HepG2 (cell line): Measurements from ENCODE around the gene GJA3.

Source experiments
- ARID3A ChIP-seq: IDR thresholded peaks from 2 replicates; pipeline ENCODE4 v1.6.1; 2012; ENCODE audit warnings: low read depth, low read length, improper control_type of control experiment
- BCL6 ChIP-seq: IDR thresholded peaks from 2 replicates; pipeline ENCODE4 v1.6.1; 2016; ENCODE audit warnings: missing genetic modification reagents, missing compliant biosample characterization
- CHD2 ChIP-seq: IDR thresholded peaks from 2 replicates; pipeline ENCODE4 v1.6.1; 2011; ENCODE audit warnings: low read depth, low read length, improper control_type of control experiment
- REST ChIP-seq, 2 experiments: IDR thresholded peaks; 2 replicates each; pipeline ENCODE4 v1.6.1; 2011 to 2012; ENCODE audit warnings: low read length in 2 of 2, borderline replicate concordance in 1 of 2, low read depth in 1 of 2, mild to moderate bottlenecking in 1 of 2, moderate library complexity in 1 of 2
- TAF1 ChIP-seq: sonication (generic); formaldehyde crosslinking; IDR thresholded peaks from 2 replicates; pipeline ENCODE4 v1.4.0; 2020; ENCODE audit warnings: missing genetic modification reagents
- ZNF468 ChIP-seq: sonication (generic); formaldehyde crosslinking; IDR thresholded peaks from 2 replicates; pipeline ENCODE4 v1.8.0; 2022; ENCODE audit warnings: mild to moderate bottlenecking, moderate library complexity, missing genetic modification reagents

DNA sequence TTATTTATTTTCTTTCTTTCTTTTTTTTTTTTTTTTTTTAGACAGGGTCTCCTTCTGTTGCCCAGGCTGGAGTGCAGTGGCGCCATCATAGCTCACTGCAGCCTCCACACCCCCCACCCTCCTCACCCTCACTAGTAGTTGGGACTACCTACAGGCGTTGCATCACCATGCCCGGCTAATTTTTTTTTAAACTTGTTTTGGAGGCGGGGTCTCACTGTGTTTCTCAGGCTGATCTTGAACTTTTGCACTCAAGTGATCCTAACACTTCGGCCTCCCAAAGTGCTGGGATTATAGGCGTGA lies 33.6 kb downstream of the GJA3 start:
- no peak for TF ChIP-seq BCL6 (CRISPR knock-in tag)
- TF ChIP-seq ARID3A, result no peak
- no peak for TF ChIP-seq REST (IDR thresholded peaks at IDR 0.05; ENCODE audit: borderline replicate concordance in 1 of 2, low read depth in 1 of 2, low read length in 2 of 2)
- TF ChIP-seq TAF1, result no peak
- no peak for TF ChIP-seq CHD2
- no peak for TF ChIP-seq ZNF468 (CRISPR knock-in tag)
